Superior temporal gyrus (tissue), 1 donor: ENCODE results near the gene SLC1A3.

ENCODE experiments used
- DNase-seq: peaks from one replicate; pipeline ENCODE4 v3.0.0-alpha.2; 2016; ENCODE audit errors: extremely low spot score

SLC1A3 gene

DNA sequence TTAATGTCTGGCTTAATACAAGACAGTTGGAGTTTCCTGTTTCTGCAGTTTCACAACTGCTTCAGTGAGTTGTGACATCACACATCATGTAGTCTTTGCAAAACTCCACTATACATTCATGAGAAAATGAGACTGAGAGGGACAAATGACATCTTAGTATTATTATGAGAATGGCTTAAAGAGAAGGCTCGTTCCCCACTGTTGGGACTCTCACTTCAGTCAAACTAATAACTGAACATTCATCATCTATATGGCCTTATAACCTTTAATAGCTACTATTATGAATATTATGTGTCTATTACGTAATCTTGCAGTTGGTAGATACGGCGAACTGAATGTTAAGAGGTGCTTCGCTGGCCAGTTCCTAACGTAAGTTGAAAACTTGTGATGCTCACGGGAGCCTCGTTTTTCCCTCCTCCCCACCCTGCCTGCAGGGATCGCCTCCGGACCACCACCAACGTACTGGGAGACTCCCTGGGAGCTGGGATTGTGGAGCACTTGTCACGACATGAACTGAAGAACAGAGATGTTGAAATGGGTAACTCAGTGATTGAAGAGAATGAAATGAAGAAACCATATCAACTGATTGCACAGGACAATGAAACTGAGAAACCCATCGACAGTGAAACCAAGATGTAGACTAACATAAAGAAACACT is 79.4 kb downstream of the SLC1A3 start:
- no peak for DNase-seq

- DNase-seq: no peak
Observed at GRCh38 chr5:36686881-36687280, 80.5 kb downstream of the SLC1A3 start.

DNA sequence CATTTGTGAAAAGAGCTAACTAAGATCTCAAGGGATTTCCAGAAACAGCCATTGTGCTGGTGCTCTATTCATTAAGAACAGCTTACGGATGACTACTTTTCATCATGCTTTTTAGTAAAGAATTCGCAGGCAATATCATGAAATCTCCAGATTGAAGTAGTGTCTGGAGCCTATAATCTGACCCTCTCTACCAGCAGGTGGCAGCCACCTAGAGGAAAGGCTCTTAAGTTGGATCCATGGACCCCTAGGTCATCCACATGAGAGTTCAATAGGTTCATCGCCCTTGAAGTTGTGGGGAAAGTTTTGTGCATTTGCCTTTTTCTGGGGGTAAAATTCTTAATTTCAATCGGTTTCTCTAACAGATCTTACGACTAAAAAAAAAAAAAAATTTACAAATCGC is 82.3 kb downstream of the SLC1A3 start:
- no peak for DNase-seq

DNA sequence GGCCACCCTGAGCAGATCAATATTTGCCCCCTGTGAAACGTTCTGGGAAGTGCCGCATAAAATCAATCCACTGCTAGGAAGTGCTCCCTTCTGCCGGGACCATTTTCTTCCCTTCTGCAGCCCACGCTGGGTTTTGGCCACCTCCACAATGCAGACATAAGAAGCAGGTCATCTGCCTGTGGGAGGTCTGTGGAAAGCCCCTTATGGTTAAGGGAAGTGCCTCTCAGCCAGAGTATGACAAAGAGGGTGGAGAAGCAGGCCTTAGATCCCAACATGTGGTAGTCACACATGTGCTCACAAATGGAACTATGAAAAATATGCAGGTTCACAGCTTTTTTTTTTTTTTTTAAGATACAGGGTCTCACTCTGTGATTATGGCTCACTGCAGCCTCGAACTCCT is 82.8 kb downstream of the SLC1A3 start:
- no peak for DNase-seq

- DNase-seq: peak; percentile 89
Observed at GRCh38 chr5:36690041-36690961, 83.9 kb downstream of the SLC1A3 start.

GRCh38 chr5:36691226-36691625 is 84.8 kb downstream of the SLC1A3 start:
- DNase-seq: no peak

DNA sequence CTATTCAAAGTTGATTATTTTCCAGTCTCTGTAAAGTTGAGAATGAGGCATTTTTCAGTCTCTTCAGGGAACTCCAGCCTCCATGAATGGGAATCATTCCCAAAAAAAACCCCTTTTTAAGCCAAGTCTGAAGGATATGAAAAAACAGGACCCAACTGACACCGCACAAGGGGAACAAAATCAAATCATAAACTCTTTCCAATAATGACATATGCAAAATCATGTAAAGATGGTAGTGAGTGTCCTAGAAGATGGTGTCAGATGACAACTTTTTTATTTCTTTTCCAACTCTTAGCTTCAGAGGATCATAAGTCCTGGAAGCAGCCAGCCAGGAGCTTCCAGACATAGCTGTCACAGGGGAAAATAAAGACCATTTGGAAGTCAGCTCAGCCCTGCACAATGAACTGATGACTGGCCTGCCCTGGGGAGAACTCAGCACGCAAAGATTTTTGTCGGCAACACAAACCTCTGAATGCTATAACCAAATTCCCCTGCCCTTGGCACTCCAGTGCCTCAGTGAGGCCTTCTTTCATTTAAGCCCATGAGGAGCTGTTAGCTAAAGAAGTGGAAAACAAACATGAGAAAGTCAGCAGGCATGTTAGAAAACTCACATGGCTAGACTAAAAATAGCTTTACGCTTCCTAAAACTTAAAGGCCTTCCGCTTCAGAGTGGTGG is 85.4 kb downstream of the SLC1A3 start:
- no peak for DNase-seq

- peak; percentile 86 for DNase-seq
Observed at GRCh38 chr5:36692791-36693763, 86.7 kb downstream of the SLC1A3 start.

- DNase-seq: no peak
Observed at GRCh38 chr5:36694351-36694750, 87.9 kb downstream of the SLC1A3 start.

GRCh38 chr5:36696059-36696673 is 89.8 kb downstream of the SLC1A3 start:
- peak; percentile 77 for DNase-seq

- DNase-seq: no peak
Observed at GRCh38 chr5:36698031-36698430, 91.6 kb downstream of the SLC1A3 start.

- DNase-seq: no peak
Observed at GRCh38 chr5:36701085-36701698, 94.8 kb downstream of the SLC1A3 start.

DNA sequence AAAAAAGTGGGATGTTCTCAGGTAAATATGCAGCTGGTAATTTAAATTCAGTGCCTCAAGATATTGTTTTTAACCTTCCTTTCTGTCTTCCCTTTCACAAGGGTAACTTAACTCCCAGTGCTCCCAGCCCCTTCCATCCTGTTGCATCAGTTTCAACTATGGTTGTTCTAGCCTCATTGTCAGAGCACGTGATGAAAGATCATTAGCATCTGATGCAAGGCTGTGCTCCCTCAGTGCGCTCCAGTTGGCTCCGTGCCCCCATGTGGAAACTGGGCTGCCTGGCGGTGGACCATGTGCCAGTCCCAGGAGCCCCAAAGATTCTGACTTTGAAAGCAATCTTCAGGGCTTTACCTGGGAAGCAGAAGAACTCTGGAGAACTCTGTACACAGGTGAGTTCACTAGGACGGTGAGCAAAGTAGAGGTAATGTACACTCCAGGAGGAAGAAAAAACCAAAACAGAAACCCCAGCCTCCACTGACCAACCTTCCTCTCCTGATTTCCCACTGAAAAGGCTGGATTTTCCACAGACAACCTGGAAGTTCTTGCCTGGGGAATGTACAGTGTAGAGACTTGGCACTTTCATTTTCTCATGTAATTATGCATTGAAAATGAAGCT is 96.9 kb downstream of the SLC1A3 start:
- no peak for DNase-seq

DNA sequence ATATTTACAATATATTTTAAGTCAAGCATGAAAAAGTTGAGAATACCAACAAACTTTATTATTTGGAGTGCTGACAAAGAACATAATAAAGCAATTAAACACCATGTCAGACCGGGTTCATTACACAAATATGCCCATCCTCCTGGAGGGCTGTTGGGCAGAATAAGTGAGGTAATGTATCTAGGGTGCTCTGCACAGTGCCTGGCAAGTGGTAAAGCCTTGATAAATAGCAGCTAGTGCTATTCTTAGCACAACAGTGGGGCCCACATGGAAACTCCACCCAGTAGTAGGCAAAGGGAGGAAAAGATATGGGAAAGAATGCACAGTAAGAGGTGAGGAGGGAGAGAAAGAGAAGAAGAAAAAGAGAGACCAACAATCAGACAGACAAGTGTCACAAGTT is 97.7 kb downstream of the SLC1A3 start:
- DNase-seq: no peak

GRCh38 chr5:36705055-36705454 is 98.6 kb downstream of the SLC1A3 start:
- no peak for DNase-seq

GRCh38 chr5:36706662-36707061 is 100.3 kb downstream of the SLC1A3 start:
- DNase-seq: no peak

DNA sequence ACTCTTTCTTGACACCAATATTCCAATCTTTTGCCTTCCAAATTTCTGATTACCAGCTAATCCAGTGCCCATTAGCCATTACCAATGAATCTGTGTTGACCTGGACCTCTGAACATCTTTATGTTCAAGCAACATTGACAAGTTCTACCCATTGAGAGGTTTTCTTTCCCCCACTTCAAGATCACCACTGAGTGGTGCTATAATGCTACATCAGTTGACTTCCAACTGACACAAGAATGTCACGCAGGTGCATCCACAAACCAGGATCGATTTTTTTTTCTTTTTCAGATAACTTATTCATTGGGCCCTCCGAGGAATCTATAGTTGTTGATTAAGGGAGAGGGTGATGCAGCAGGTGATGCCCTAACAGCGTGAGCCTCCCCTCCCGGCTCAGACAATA is 102.6 kb downstream of the SLC1A3 start:
- DNase-seq: no peak

DNA sequence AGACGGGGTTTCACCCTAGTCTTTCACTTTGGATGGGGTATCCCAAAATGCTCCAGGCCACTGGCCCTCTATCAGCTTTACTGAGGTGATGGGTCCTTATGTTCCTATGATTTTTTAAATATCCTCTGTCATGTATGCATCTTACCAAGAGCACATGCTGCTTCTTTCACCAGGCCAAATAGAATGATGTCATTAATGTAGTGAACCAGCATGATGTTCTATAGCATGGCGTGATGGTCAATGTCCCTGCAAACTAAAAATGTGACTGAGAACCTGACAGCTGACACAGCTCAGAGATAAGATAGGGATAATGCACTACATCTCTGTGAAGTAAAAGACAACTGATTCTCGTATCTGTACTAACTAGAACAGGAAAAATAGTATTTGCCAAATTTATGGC is 103.6 kb downstream of the SLC1A3 start:
- no peak for DNase-seq

DNA sequence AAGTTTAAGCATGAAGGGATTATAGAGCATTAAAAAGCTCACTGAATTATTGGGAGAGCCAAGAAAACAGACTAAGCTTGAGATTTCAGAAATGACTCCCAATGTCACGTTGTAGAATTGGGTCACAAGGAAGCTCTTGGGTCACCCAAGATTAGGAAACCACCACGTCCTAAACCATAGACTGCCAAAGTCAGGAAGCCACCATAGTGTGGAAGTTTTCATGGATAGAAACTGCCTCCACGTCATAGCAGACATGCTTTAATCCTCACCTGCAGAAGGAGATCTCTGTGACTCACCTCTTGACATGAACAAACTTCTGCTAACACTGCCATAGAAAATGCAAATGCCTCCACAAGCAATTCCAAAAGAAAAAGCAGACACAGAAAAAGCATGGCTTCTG is 106.3 kb downstream of the SLC1A3 start:
- no peak for DNase-seq

DNA sequence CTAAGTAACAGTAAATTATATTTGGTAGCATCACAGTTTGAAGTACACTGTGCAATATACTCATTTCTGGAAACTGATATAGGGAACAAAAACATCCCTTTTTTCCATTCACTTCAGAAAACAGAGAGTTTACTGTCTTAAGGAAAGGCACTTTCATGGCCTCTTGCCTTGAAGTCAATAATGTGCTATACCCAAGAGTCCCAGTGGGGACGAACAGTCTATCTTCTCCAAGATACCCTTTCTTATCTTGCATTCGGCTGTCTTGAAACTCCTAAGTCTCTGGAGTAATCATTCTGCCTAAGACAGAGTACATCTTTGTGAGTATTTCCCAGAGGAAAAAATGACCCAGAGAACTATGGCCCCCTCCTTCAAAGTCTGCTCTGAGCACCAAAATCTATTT is 107.1 kb downstream of the SLC1A3 start:
- no peak for DNase-seq
